Right forelimb (tissue), 1 donor: ENCODE results near the gene SLC12A4.
A peak's percentile ranks its signal among the peaks of the same experiment; 100 is the strongest.
"Not testable (repeated sequence)": the region's sequence is repeated elsewhere in the genome, so short reads cannot be mapped to it uniquely, and the experiment has no call there.

Experiments used
- DNase-seq: peaks from one replicate; pipeline ENCODE4 v3.0.0-alpha.2; 2018

The SLC12A4 gene

DNA sequence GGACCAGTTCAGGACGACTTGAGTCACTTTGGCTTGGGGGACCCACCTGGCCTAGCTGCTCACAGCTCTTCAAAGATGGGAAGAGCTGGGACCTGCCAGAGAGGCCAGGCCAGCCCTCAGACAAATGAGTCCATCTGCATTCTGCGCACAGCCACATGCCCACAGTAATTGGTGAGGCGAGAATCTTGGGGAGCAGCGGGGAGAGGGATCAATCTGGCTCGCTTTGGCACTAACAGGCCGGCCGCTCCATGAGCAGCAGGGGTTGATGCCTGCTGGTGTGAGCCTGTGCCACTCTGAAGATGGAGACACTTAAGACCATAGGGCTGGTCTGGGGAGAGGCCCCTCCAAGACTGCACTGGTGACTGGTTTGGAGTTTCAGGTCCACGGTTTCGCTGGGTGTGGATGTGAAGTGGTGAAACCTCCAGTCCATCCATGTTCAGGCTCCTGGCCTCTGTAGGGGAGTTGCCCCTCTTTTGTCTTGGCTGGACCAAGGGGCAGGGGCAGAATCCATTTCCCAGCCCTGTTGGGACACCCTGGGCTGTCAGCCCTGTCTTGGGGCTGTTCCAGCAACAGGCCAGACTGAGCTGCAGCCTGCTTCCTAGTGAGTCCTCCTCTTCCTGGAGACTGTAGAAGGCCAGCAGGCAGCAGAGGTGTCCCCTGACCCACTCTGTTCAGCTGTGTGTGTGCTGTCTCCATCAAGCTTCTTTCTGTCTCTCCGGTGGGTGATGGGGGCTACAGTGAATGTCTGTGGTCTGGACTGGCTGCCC, 44.1 kb downstream of the SLC12A4 start:
- DNase-seq, result no peak

- peak; percentile 42 for DNase-seq
Measured at GRCh38 chr16:67923414-67924116, 44.9 kb downstream of the SLC12A4 start.

- DNase-seq, result no peak
Measured at GRCh38 chr16:67922740-67923139, 45.7 kb downstream of the SLC12A4 start.

DNA sequence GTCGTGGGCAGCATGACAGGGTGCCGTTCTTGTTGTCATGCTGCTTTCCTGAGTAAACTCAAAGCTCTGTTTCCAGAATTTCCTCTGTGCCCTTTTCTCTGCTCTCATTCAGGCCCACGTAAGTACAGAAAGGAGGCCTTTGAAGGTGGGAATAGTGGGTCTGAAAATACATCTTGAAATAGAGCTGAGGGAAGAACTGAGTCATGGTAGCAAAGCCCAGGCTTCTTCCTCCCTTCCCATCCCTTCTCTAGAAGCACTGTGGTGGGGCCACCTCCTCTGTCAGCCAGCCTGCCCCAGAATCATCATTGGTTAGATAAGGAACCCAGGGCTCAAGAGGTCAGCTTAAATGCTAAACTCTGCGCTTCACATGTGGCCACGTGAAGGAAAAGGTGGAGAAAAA, 46.2 kb downstream of the SLC12A4 start:
- no peak for DNase-seq

GRCh38 chr16:67919622-67920221, 48.7 kb downstream of the SLC12A4 start:
- no peak for DNase-seq

DNA sequence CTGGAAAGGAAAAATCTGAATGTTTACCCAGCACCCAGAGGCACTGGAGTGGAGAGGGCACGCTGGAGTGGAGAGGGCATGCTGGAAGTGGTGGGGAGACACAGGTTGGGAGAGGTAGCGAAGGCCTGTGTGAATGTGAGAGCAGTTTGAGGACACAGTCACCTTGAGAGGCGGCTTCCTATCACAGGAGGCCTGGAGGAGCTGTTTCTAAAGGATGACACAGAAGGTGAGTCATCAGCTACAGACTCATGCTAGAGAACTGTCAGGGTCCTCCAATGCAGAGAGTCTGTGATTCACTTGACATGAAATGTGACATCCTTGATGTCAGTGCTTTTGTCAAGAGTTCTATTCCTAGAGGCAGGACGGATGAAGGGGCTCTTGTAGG, 50.6 kb downstream of the SLC12A4 start:
- no peak for DNase-seq

GRCh38 chr16:67917140-67917851, 51.1 kb downstream of the SLC12A4 start:
- DNase-seq, result no peak

- DNase-seq, result no peak
Measured at GRCh38 chr16:67915831-67916723, 52.4 kb downstream of the SLC12A4 start.

GRCh38 chr16:67915496-67915769, 53.0 kb downstream of the SLC12A4 start:
- DNase-seq, result not testable (repeated sequence)

- DNase-seq, result no peak
Measured at GRCh38 chr16:67914758-67915495, 53.5 kb downstream of the SLC12A4 start.

DNA sequence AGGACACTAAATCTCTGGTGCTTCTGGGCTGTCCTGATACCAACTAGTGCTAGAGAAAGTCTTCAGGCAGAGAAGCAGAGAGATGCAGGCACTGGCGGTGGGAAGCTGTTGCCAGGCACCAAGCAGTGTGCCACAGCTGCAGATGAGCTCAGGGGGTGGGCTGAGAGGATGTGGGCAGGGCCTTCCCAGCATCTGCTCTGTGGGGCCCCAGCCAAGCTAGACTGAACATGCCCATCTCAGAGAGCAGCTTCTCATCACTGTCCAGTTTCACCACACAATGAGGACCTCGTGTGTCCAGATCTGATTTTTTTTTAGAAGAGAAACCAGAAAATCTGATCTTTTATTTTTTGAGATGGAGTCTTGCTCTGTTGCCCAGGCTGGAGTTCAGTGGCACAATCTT, 58.3 kb downstream of the SLC12A4 start:
- DNase-seq, result peak; percentile 62

DNA sequence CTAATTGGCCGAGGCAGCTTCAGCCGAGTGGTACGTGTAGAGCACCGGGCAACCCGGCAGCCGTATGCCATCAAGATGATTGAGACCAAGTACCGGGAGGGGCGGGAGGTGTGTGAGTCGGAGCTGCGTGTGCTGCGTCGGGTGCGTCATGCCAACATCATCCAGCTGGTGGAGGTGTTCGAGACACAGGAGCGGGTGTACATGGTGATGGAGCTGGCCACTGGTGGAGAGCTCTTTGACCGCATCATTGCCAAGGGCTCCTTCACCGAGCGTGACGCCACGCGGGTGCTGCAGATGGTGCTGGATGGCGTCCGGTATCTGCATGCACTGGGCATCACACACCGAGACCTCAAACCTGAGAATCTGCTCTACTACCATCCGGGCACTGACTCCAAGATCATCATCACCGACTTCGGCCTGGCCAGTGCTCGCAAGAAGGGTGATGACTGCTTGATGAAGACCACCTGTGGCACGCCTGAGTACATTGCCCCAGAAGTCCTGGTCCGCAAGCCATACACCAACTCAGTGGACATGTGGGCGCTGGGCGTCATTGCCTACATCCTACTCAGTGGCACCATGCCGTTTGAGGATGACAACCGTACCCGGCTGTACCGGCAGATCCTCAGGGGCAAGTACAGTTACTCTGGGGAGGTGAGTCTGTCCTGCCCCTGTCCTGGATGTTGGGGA, 59.2 kb downstream of the SLC12A4 start:
- DNase-seq, result no peak

- DNase-seq, result no peak
Measured at GRCh38 chr16:67907397-67908180, 60.8 kb downstream of the SLC12A4 start.

DNA sequence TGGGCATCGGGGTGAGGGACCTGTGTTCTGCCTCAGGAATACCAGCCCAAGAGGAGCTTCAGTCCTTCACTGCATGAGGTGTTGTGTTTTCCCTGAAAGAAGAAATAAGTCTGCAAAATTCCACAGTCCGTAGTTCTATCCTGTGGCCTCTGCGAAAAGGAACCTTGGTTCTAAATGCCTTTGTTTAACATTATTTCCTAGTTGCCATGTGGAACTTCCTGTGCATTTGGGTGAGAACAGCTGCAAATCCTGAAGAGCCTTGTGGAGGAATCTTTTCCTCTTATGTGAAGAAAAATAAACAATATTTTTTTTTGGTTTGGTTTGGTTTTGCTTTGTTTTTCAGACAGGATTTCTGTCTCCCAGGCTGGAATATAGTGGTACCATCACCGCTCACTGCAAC, 65.6 kb downstream of the SLC12A4 start:
- DNase-seq, result no peak

- DNase-seq, result no peak
Measured at GRCh38 chr16:67901734-67902133, 66.7 kb downstream of the SLC12A4 start.

DNA sequence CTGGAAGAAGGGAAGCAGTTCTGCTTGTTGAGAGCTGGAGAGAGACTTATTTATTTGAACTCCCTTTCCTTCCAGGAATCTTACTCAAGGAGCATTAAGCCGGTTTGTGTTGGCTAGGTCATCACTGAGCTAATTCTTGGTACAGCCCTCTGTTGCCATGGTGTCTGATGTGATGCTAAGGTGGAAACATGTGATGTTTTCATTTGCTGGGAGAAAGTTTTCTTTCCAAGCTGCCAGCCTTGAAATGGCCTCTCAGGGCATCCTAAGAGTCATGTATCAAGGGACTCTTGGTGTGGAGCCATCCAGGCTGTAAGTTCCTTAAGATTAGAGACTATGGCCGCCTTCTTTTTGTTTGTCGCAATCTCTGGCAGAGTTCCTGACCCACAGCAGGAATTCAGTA, 71.2 kb downstream of the SLC12A4 start:
- DNase-seq, result no peak

DNA sequence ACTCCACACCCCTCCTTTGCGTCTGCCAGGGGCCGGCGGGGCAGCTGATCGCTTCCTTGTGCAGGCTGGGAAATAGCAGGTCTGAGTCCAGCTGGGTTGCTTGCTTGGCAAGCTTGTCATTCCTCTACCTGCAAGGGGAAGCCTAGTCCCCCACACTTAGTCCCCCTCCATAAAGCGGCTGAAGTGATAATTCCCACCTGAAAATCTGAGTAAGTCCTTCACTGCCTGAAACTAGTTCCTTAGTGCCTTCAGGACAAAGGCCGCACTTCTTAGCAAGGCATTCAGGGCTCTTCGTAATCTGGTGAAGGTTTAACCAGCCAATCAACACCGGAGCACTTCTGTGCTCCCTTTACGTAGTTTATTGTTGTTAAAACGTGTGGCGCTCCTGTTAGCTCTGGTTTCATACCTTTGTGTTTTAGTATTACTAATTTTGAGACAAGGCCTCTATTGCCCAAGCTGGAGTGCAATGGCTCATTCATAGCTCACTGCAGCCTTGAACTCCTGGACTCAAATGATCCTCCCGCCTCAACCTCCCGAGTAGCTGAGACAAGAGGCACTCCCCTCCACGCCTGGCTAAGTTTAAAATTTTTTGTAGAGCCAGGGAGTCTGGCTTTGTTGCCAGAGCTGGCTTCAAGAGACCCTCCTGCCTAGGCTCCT, 74.6 kb downstream of the SLC12A4 start:
- no peak for DNase-seq
